HFFc6 (cell line): Measurements from ENCODE around the gene GADL1. TPM values are rescaled to one million over a fixed set of nuclear protein-coding genes. Genes with fewer than 3 reads are reported as not detected.

ENCODE experiments used
- DNase-seq: peaks from one replicate; pipeline ENCODE4 v3.0.0-alpha.2; 2018
- H3K27ac Mint-ChIP-seq: 2 replicates; pipeline ENCODE4 v1.8.0; 2020; ENCODE audit warnings: mild to moderate bottlenecking, mixed read lengths
- H3K27me3 Mint-ChIP-seq: 2 replicates; pipeline ENCODE4 v1.8.0; 2021; ENCODE audit warnings: mild to moderate bottlenecking, moderate library complexity, mixed read lengths; ENCODE audit not compliant: insufficient read depth
- H3K36me3 Mint-ChIP-seq: 2 replicates; pipeline ENCODE4 v1.8.0; 2021; ENCODE audit warnings: low read depth, mixed read lengths
- H3K4me1 Mint-ChIP-seq: 2 replicates; pipeline ENCODE4 v1.8.0; 2020; ENCODE audit warnings: low read depth, mixed read lengths
- H3K4me3 Mint-ChIP-seq: 2 replicates; pipeline ENCODE4 v1.8.0; 2020; ENCODE audit warnings: mild to moderate bottlenecking, moderate library complexity, mixed read lengths
- H3K9me3 Mint-ChIP-seq: 2 replicates; pipeline ENCODE4 v1.8.0; 2020; ENCODE audit warnings: mild to moderate bottlenecking, mixed read lengths
- total RNA-seq, 6 experiments: library from RNA; stranded (reverse); fragmentation: NEBNext Ultra II Directional; extraction: Animal tissue kit (Norgen Biotek cat#: 25700); gene quantifications; 2 replicates in 1 of 6; 3 replicates in 5 of 6; pipeline ENCODE4 v1.2.3, GENCODE V29; 2021
- TF ChIP-seq, protein P1 (sequence below): fragments of 200-600 bp; sonication (generic); IDR thresholded peaks from 2 replicates; pipeline ENCODE4 v1.5.0; 2021; ENCODE audit warnings: antibody characterized with exemption, mild to moderate bottlenecking

GADL1 gene
- total RNA-seq, 6 experiments from 2014 or later = not detected

DNA sequence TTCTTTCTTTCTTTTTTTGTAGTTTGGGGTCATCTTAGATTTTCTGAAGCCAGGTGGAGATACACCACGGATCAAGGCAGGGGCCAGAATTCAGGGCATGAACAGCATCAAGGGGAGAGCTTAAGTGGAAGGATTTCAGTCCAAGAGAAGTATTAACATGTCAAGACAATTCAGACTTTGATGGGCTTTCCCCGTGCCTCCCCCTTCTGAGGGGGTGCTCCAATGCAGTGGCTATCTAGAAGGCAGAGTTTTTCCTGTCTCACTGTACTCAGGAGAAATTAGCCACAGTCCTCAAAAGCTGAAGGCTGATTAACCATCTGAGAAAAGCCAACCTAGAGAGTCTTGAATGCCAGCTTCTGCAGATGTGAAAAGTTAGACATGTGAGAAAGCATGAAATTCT, 160.8 kb downstream of the GADL1 start:
- DNase-seq = no peak
- Mint-ChIP-seq H3K27me3 (no peaks in the 10 kb centered on the region), H3K9me3 (no peaks in the 10 kb centered on the region), H3K4me3 (no peak overlapping the region; the same call in 1 of the 2 replicates), H3K4me1 (peaks cover 11% of the 10 kb centered on the region), H3K27ac (no peak overlapping the region), H3K36me3 (no peaks in the 10 kb centered on the region)
- TF ChIP-seq, protein P1, sequence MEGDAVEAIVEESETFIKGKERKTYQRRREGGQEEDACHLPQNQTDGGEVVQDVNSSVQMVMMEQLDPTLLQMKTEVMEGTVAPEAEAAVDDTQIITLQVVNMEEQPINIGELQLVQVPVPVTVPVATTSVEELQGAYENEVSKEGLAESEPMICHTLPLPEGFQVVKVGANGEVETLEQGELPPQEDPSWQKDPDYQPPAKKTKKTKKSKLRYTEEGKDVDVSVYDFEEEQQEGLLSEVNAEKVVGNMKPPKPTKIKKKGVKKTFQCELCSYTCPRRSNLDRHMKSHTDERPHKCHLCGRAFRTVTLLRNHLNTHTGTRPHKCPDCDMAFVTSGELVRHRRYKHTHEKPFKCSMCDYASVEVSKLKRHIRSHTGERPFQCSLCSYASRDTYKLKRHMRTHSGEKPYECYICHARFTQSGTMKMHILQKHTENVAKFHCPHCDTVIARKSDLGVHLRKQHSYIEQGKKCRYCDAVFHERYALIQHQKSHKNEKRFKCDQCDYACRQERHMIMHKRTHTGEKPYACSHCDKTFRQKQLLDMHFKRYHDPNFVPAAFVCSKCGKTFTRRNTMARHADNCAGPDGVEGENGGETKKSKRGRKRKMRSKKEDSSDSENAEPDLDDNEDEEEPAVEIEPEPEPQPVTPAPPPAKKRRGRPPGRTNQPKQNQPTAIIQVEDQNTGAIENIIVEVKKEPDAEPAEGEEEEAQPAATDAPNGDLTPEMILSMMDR = no peak

DNA sequence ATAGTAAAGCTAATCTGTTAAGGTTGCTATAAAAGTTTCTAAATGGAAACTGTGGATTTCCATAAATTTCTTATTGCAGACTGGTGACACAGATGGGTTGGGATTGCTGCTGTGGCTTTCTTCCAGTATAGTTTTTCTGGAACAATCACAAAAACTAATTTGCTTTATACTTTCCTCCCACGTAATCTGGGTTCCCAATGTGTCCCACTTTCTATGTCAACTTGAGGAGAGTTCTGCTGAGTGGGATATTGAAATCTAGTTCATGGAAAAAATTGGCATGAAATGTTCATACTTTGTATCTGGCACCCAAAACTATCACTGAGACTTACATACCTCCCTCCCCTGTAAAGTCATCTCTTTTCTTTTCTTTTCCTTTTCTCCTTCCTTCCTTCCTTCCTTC, 161.3 kb downstream of the GADL1 start:
- H3K9me3 Mint-ChIP-seq = no peaks in the 10 kb centered on the region
- H3K36me3 Mint-ChIP-seq = no peaks in the 10 kb centered on the region
- H3K4me1 Mint-ChIP-seq = peaks cover 11% of the 10 kb centered on the region
- no peak overlapping the region for H3K4me3 Mint-ChIP-seq
- no peak for DNase-seq
- H3K27ac Mint-ChIP-seq = no peak overlapping the region
- no peaks in the 10 kb centered on the region for H3K27me3 Mint-ChIP-seq
- TF ChIP-seq, protein P1 = no peak

DNA sequence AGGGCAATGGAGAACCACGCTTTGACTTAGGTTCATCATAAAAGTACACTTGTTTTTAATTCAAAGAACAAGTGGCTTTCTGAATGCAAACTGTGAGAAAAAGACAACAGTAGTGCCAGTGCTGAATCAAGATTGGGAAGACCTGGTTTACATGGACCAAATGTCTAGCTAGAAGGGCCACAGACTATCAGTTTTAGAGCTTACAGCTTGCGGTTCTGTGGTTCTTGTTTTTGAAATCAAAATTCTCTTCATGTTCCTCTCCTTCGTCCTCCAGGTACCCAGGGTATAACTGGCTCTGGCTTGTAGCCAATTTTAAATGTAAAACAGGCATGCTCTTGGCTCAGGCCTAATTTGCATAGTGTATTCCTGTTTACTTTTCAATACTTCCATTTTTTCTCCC, 163.5 kb downstream of the GADL1 start:
- Mint-ChIP-seq H3K36me3 (no peaks in the 10 kb centered on the region), H3K9me3 (no peaks in the 10 kb centered on the region), H3K27me3 (no peaks in the 10 kb centered on the region), H3K27ac (no peak overlapping the region), H3K4me1 (peaks cover 11% of the 10 kb centered on the region), H3K4me3 (no peak overlapping the region)
- TF ChIP-seq, protein P1 = no peak
- no peak for DNase-seq

DNA sequence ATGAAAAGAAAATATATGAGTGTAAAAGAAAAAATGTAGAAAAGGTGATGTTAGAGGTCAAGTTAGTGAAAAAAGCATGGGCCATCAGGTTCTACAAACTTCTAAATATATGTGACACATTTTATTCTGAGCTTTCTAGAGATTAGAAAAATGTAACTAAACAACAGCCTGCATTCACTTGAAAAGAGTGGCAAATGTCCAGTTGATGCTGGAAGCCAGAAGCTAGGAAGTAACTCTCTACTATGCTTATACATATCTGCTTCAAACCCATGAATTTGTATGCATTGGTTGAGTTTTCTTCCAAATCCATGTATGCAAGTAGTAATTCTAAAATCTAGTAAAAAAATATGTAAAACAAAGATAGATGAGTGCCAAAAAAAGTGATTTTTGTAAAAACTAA, 164.5 kb downstream of the GADL1 start:
- Mint-ChIP-seq H3K9me3 (no peaks in the 10 kb centered on the region), H3K27ac (no peak overlapping the region), H3K36me3 (no peaks in the 10 kb centered on the region), H3K4me3 (no peak overlapping the region), H3K4me1 (peaks cover 11% of the 10 kb centered on the region), H3K27me3 (no peaks in the 10 kb centered on the region)
- no peak for DNase-seq
- TF ChIP-seq, protein P1 = no peak

DNA sequence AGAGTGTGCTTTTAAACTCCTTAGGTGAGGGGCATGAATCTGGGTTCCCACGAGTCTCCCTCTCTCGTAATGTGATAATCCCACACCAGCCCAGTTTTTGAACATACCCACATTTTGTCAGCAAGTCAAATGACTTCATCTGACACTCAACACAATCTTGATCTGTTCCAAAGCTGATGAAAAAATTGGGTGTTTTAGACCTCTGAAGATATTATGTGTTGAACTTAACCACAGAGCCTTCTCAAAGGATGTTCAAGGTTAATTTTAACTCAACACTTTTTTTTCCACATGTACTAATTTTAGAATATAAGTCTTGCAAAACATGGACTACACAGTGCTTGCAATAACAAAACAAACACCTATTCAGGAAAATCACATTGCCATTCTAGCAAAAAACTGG, 164.9 kb downstream of the GADL1 start:
- H3K27me3 Mint-ChIP-seq = no peaks in the 10 kb centered on the region
- H3K36me3 Mint-ChIP-seq = no peaks in the 10 kb centered on the region
- no peak overlapping the region for H3K27ac Mint-ChIP-seq
- no peak for DNase-seq
- peaks cover 11% of the 10 kb centered on the region for H3K4me1 Mint-ChIP-seq
- TF ChIP-seq, protein P1 = no peak
- H3K9me3 Mint-ChIP-seq = no peaks in the 10 kb centered on the region
- H3K4me3 Mint-ChIP-seq = no peak overlapping the region

DNA sequence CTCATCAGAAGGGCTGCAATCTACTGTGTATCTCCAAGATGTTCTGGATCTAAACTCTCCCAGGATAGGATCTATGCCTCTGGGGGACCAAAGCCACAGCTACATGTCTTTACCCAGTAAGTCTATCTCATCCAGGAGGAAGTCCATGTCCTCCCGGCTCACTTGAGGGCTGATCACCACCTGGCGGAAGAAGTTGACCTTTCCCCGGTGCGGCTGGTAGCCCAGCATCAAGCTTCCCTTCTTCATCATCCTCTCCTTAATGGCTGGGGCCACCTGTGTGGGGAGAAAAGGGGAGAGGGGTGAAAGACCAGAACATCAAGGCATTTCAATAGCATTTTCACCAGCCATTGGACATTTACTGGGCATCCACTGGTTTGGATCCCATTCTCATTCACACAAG, 166.3 kb downstream of the GADL1 start:
- no peak for DNase-seq
- Mint-ChIP-seq H3K27ac (no peak overlapping the region), H3K4me3 (no peak overlapping the region), H3K27me3 (no peaks in the 10 kb centered on the region; the same call in 1 of the 2 replicates), H3K36me3 (no peaks in the 10 kb centered on the region), H3K9me3 (no peaks in the 10 kb centered on the region), H3K4me1 (peaks cover 11% of the 10 kb centered on the region)
- TF ChIP-seq, protein P1 = no peak
